DOHH2 (cell line): ENCODE results near the gene C2.

Source experiments
- H3F3A ChIP-seq: fragments of 200-600 bp; sonication (generic), shearing (Covaris generic); 2 replicates; pipeline ENCODE4 v1.6.0; 2016; ENCODE audit warnings: antibody characterized with exemption, mild to moderate bottlenecking; ENCODE audit not compliant: control insufficient read depth, insufficient read depth
- H3K27ac ChIP-seq: fragments of 200-600 bp; sonication (generic); 2 replicates; pipeline ENCODE4 v1.5.1; 2014; ENCODE audit warnings: low read depth, mild to moderate bottlenecking, low read length, moderate library complexity
- H3K27me3 ChIP-seq: fragments of 200-600 bp; sonication (generic); 2 replicates; pipeline ENCODE4 v1.6.1; 2014; ENCODE audit warnings: mild to moderate bottlenecking, low read length, mixed read lengths; ENCODE audit not compliant: control insufficient read depth
- H3K36me3 ChIP-seq: fragments of 200-600 bp; sonication (generic); 2 replicates; pipeline ENCODE4 v1.6.1; 2014; ENCODE audit warnings: mild to moderate bottlenecking, low read length, moderate library complexity, mixed read lengths; ENCODE audit not compliant: control insufficient read depth
- H3K4me1 ChIP-seq: fragments of 200-600 bp; sonication (generic); 2 replicates; pipeline ENCODE4 v1.6.1; 2014; ENCODE audit warnings: mild to moderate bottlenecking, low read length, mixed read lengths; ENCODE audit not compliant: control insufficient read depth
- H3K4me2 ChIP-seq: fragments of 200-600 bp; sonication (generic); 2 replicates; pipeline ENCODE4 v1.6.0; 2014; ENCODE audit warnings: mild to moderate bottlenecking, low read length, moderate library complexity
- H3K4me3 ChIP-seq: fragments of 200-600 bp; sonication (generic); 2 replicates; pipeline ENCODE4 v1.5.1; 2014; ENCODE audit warnings: mild to moderate bottlenecking, low read length, mixed read lengths
- H3K79me2 ChIP-seq: fragments of 200-600 bp; sonication (generic); 2 replicates; pipeline ENCODE4 v1.6.1; 2014; ENCODE audit warnings: mild to moderate bottlenecking, low read length, mixed read lengths; ENCODE audit not compliant: control insufficient read depth
- H3K9me2 ChIP-seq: fragments of 200-600 bp; sonication (generic); replicated peaks from 2 replicates; pipeline ENCODE4 v1.6.1; 2014; ENCODE audit warnings: mild to moderate bottlenecking, low read length, mixed read lengths; ENCODE audit not compliant: control insufficient read depth
- H3K9me3 ChIP-seq: fragments of 200-600 bp; sonication (generic); 2 replicates; pipeline ENCODE4 v1.6.1; 2014; ENCODE audit warnings: antibody characterized with exemption, low read length, mixed read lengths; ENCODE audit not compliant: control insufficient read depth, insufficient read depth
- H4K20me1 ChIP-seq: fragments of 200-600 bp; sonication (generic); 2 replicates; pipeline ENCODE4 v1.6.0; 2014; ENCODE audit warnings: low read depth, mild to moderate bottlenecking, antibody characterized with exemption, low read length, moderate library complexity; ENCODE audit not compliant: control insufficient read depth, insufficient read depth
- EZH2phosphoT487 ChIP-seq: fragments of 200-600 bp; sonication (generic); IDR thresholded peaks from 2 replicates; pipeline ENCODE4 v1.6.1; 2017; ENCODE audit warnings: borderline replicate concordance, mild to moderate bottlenecking, antibody characterized with exemption, low read length, moderate library complexity, mixed read lengths
- TF ChIP-seq, protein P1 (sequence below): fragments of 200-600 bp; sonication (generic); IDR thresholded peaks from one replicate; pipeline ENCODE4 v1.5.1; 2014; ENCODE audit warnings: antibody characterized with exemption, mild to moderate bottlenecking, low read depth, low read length; ENCODE audit not compliant: poor library complexity, severe bottlenecking

The C2 gene

DNA sequence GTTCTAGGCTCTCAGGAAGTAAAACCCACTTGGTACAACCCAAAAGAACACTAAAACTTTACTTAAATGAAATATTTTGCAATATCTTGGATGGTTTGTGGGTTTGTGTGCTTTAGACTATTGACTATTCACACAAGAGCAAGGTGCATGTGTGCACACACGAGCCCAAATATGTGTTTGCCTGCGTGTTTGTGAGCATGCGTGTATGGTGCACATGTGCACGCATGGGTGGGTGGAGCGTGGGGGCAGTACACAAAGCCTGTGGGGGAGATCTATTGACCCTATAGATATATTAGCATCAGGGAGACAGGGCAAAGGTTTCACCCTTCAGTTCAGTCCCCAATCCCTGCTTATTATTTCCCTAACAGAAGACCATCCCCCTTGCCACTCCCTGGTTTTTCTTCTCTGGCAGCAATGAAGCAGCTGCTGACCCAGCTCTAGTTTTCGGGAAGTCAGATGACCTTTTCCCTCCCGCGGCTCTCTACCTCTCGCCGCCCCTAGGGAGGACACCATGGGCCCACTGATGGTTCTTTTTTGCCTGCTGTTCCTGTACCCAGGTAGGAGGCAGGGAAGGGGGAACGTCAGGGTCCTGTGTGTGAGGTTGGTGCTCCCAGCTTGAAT is at the start of gene C2:
Gene C2 (plus strand): TSS at position 476 of the 621 bp plus-strand sequence. CDS start 36 bp downstream, at position 512.
- H3K27ac ChIP-seq = no peak within 1 kb of the TSS
- no peaks in the 10 kb centered on the region for H3K4me1 ChIP-seq
- H3K9me2 ChIP-seq = no peaks in the 10 kb centered on the region
- H4K20me1 ChIP-seq = no peaks in the 10 kb centered on the region
- no peak within 1 kb of the TSS for H3K4me3 ChIP-seq
- peaks cover 2% of the 10 kb centered on the region; the same call in 1 of the 2 replicates for H3K27me3 ChIP-seq
- H3K79me2 ChIP-seq = no peaks in the 10 kb centered on the region
- no peak within 1 kb of the TSS for H3K4me2 ChIP-seq
- H3F3A ChIP-seq = no peaks in the 10 kb centered on the region
- no peaks in the 10 kb centered on the region for H3K36me3 ChIP-seq
- TF ChIP-seq, protein P1, sequence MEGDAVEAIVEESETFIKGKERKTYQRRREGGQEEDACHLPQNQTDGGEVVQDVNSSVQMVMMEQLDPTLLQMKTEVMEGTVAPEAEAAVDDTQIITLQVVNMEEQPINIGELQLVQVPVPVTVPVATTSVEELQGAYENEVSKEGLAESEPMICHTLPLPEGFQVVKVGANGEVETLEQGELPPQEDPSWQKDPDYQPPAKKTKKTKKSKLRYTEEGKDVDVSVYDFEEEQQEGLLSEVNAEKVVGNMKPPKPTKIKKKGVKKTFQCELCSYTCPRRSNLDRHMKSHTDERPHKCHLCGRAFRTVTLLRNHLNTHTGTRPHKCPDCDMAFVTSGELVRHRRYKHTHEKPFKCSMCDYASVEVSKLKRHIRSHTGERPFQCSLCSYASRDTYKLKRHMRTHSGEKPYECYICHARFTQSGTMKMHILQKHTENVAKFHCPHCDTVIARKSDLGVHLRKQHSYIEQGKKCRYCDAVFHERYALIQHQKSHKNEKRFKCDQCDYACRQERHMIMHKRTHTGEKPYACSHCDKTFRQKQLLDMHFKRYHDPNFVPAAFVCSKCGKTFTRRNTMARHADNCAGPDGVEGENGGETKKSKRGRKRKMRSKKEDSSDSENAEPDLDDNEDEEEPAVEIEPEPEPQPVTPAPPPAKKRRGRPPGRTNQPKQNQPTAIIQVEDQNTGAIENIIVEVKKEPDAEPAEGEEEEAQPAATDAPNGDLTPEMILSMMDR = no peak
- TF ChIP-seq EZH2phosphoT487 = no peak
- no peaks in the 10 kb centered on the region for H3K9me3 ChIP-seq

DNA sequence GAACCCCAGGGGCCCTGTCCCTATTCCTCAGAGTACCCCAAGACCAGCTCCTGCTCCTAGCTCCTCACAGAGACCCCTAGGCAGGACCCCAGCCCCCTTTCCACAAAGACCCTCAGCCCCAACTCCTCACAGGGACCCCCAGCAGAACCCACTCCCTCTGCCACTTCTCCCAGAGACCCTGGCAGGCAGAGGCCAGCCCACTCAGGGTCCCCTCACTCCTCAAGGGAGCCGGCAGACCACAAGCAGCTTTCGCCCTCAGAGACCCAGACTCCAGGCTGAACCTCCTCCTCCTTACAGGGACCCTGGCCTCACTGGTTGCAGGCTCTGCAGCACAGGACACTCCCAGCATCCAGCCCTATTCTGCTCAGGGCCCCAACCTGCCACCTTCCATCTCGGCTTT is 49.3 kb upstream of the C2 start:
- Histone ChIP-seq H3K4me2 (no peak overlapping the region), H3K79me2 (no peaks in the 10 kb centered on the region)

DNA sequence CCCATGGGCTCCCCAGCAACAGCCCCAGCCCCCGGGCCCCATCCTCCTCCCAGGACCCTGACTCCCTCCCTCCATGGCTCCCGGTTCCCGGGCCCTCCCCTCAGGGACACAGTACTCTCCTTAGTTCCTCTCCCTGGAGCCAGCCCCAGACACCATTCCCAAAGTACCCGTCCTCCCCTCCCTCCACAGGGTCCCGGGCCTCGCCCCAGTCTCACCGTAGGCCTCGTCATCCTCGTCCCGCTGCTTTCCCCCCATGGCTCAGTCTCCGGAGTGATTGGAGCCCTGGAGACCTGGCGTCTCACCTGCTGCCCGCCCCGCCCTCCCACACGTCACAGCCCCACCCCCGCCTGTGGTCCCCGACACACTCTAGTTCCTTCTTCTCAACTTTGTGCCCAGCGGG is 48.8 kb upstream of the C2 start, which contains the start of gene SLC44A4:
Gene SLC44A4 (minus strand): TSS at position 272 of the 400 bp plus-strand sequence. CDS start 17 bp downstream, at position 255.
- Histone ChIP-seq H3K27ac (no peak within 1 kb of the TSS), H3F3A (no peaks in the 10 kb centered on the region), H3K9me3 (no peaks in the 10 kb centered on the region), H3K4me2 (no peak within 1 kb of the TSS), H3K27me3 (no peaks in the 10 kb centered on the region), H3K4me3 (no peak within 1 kb of the TSS), H3K9me2 (no peaks in the 10 kb centered on the region), H3K79me2 (no peaks in the 10 kb centered on the region), H3K4me1 (peaks cover 11% of the 10 kb centered on the region), H3K36me3 (peaks cover 38% of the 10 kb centered on the region), H4K20me1 (no peaks in the 10 kb centered on the region)
- TF ChIP-seq EZH2phosphoT487 = no peak
- TF ChIP-seq, protein P1 = no peak

More for the DNA sequence above, 49.3 kb upstream of the C2 start:
- Histone ChIP-seq H3K9me2 (no peaks in the 10 kb centered on the region), H3K27me3 (no peaks in the 10 kb centered on the region), H3K4me1 (peaks cover 11% of the 10 kb centered on the region), H3K36me3 (peaks cover 33% of the 10 kb centered on the region), H3K27ac (no peak overlapping the region), H3K9me3 (no peaks in the 10 kb centered on the region), H3K4me3 (no peak overlapping the region), H4K20me1 (no peaks in the 10 kb centered on the region), H3F3A (no peaks in the 10 kb centered on the region)
- TF ChIP-seq, protein P1 = no peak
- no peak for TF ChIP-seq EZH2phosphoT487
